ENCODE data around the gene CPSF4L.
A peak's percentile ranks its signal among the peaks of the same experiment; 100 is the strongest.

Gene CPSF4L

DNA sequence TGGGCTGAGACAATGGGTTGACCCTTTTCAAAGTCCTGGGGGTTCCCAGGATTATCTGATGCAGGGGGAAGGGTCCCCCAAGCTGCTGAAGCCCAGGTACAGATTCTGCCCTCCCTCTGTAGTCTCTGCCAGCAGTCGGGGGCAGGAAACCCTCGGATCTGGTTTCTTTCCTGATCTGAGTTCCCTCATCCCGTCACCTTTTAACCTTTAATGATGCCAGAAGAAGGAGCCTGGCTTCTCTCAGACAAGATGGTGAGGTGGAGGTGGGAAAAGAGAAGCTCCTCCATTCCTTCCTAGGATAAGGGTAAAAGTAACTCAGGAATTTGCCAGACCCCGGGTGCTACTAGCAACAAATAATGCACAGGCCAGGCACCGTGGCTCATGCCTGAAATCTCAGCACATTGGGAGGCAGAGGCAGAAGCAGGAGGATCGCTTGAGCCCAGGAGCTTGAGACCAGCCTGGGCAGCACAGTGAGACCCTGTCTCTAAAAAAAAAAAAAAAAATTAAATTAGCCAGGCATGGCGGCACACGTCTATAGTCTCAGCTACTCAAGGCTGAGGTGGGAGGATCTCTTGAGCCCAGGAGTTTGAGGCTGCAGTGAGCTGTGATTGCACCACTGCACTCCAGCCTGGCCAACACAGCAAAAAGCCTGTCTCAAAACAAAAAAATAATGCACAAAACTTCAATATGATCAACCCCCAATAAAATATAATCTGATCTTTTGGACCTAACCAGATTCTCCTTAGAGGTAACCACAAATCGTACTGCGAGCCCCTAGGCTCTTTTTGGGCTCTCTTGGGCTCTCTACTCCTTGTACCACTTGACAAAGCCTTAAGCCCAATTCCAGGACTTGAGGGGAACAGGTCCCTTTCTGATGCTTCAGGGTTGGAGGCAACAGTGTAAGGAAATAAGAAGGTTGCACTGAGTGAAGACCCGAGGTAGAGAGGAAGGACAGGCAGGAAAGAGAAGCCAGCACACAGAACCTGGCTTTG, 44.5 kb upstream of the CPSF4L start:
- no peak for DNase-seq (ENCODE audit: low read depth)
- TF ChIP-seq, protein P1, sequence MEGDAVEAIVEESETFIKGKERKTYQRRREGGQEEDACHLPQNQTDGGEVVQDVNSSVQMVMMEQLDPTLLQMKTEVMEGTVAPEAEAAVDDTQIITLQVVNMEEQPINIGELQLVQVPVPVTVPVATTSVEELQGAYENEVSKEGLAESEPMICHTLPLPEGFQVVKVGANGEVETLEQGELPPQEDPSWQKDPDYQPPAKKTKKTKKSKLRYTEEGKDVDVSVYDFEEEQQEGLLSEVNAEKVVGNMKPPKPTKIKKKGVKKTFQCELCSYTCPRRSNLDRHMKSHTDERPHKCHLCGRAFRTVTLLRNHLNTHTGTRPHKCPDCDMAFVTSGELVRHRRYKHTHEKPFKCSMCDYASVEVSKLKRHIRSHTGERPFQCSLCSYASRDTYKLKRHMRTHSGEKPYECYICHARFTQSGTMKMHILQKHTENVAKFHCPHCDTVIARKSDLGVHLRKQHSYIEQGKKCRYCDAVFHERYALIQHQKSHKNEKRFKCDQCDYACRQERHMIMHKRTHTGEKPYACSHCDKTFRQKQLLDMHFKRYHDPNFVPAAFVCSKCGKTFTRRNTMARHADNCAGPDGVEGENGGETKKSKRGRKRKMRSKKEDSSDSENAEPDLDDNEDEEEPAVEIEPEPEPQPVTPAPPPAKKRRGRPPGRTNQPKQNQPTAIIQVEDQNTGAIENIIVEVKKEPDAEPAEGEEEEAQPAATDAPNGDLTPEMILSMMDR (IDR thresholded peaks at IDR 0.05; ENCODE audit: low read depth, low read length, missing control alignments): no peak
- in situ Hi-C loops (cut with HindIII; ENCODE audit: low sequenced_read_pairs): no loop called here
- peak overlapping the region; percentile 26 for H3K4me3 ChIP-seq (ENCODE audit: low read depth, low read length)

DNA sequence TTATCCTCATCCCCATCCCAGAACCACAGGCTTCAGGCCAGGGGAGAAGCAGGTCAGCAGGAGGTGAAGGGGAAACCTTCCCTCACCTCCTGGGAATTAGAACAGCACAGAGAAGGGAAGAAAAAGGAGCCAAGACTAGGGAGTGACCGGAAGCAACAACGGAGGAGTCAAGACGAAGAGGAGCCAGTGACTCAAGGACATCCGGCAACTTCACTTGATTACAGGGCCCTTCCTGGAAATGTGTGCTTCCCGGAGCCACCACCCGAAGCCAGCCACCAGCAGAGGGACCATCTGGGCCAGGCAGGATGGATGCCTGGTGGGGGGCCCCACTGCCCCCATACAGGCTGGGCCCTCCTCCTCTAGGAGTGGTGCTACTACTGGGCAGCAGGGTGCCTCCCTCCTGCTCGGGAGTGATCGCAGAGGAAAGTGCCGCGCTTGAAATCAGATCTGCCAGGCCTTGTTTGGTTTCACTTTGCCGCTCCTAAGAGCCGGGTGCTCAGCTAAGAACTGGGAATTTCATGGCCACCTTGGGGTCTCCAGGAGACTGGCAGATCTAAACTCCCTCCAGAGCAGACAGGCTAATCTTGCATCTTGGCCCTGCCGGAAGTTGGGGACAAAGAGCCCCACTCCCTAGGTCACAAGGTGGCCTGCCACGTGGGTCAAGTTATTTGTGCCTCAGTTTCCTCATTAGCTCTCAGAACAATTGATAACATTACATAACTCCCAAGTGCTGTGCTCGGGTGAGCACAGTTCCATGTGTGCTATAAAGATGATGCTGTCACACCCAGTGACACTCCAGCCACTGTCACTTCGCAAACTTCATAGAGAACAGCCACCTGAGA, 43.5 kb upstream of the CPSF4L start:
- peak; percentile 46 for DNase-seq (ENCODE audit: low read depth)
- H3K4me3 ChIP-seq (ENCODE audit: low read depth, low read length): peak overlapping the region; percentile 26
- in situ Hi-C loops (cut with HindIII; ENCODE audit: low sequenced_read_pairs): no loop called here
- TF ChIP-seq, protein P1 (IDR thresholded peaks at IDR 0.05; ENCODE audit: low read depth, low read length, missing control alignments): no peak

- no peak overlapping the region for H3K4me3 ChIP-seq (ENCODE audit: low read depth, low read length)
- in situ Hi-C loops (cut with HindIII; ENCODE audit: low sequenced_read_pairs): no loop called here
- TF ChIP-seq, protein P1 (IDR thresholded peaks at IDR 0.05; ENCODE audit: low read depth, low read length, missing control alignments): no peak
- DNase-seq (ENCODE audit: low read depth): no peak
Observed at GRCh38 chr17:73304438-73304837, 42.8 kb upstream of the CPSF4L start.

DNA sequence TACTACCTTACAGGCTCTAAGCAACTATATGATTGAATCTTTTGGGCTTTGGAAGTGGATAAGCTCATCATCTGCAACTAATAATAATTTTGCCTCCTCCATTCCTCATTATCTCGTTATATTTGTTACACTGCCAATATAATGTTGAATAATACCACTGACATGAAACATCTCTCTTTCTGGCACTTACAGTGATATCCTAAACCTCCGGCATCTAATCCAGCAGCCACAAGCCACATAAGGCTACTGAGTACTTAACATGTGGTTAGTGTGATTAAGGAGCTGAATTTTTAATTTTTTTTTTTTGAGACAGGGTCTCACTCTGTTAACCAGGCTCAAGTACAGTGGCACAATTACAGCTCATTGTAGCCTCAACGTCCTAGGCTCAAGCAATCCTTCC, 40.5 kb upstream of the CPSF4L start:
- TF ChIP-seq, protein P1 (IDR thresholded peaks at IDR 0.05; ENCODE audit: low read depth, low read length, missing control alignments): no peak
- no peak overlapping the region for H3K4me3 ChIP-seq (ENCODE audit: low read depth, low read length)
- in situ Hi-C loops (cut with HindIII; ENCODE audit: low sequenced_read_pairs): no loop called here
- peak; percentile 78 for DNase-seq (ENCODE audit: low read depth)

- in situ Hi-C loops (cut with HindIII; ENCODE audit: low sequenced_read_pairs): no loop called here
- DNase-seq (ENCODE audit: low read depth): no peak
- TF ChIP-seq, protein P1 (IDR thresholded peaks at IDR 0.05; ENCODE audit: low read depth, low read length, missing control alignments): no peak
- no peak overlapping the region for H3K4me3 ChIP-seq (ENCODE audit: low read depth, low read length)
Observed at GRCh38 chr17:73301369-73301768, 39.7 kb upstream of the CPSF4L start.

DNA sequence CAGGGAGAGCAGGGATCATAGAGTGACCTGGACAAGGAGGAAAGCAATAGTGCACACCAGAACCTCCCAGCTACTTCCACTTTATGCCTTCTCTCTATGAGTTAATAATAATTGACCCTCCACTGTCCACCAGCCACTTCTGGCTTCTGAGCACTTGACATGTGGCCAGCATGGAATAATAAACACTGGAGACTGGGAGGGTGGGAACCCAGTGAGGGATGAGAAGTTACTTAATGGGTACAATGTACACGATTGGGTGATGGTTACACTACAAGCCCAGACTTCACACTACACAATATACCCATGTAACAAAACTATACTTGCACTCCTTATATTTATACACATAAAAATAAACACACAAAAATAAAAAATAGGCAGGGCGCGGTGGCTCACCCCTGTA, 38.7 kb upstream of the CPSF4L start:
- no peak for DNase-seq (ENCODE audit: low read depth)
- in situ Hi-C loops (cut with HindIII; ENCODE audit: low sequenced_read_pairs): no loop called here
- TF ChIP-seq, protein P1 (IDR thresholded peaks at IDR 0.05; ENCODE audit: low read depth, low read length, missing control alignments): no peak
- no peak overlapping the region for H3K4me3 ChIP-seq (ENCODE audit: low read depth, low read length)

Data from astrocyte of the cerebellum (primary cell).